Transverse colon (tissue), 4 donors: ENCODE results near the gene POMC. TPM values are rescaled to one million over a fixed set of nuclear protein-coding genes. Genes with fewer than 3 reads are reported as not detected.

Source experiments
- DNase-seq: peaks from one replicate; pipeline ENCODE4 v3.0.0-alpha.2; 2019
- H3K27ac ChIP-seq, 4 donors: fragments of 200-600 bp; sonication (generic); 2 replicates each; pipeline ENCODE4 v1.5.1; 2016 to 2018; ENCODE audit warnings: inconsistent platforms in 4 of 4
- H3K27me3 ChIP-seq: fragments of 200-600 bp; sonication (generic); 2 replicates; pipeline ENCODE4 v1.5.1; 2017; ENCODE audit warnings: inconsistent platforms
- H3K36me3 ChIP-seq, 4 donors: fragments of 200-600 bp; sonication (generic); 2 replicates each; pipeline ENCODE4 v1.5.1; 2017 to 2019; ENCODE audit warnings: inconsistent platforms in 4 of 4
- H3K4me1 ChIP-seq, 4 donors: fragments of 200-600 bp; sonication (generic); 2 replicates each; pipeline ENCODE4 v1.5.1; 2017 to 2020; ENCODE audit warnings: inconsistent platforms in 4 of 4
- H3K4me3 ChIP-seq, 4 donors: fragments of 200-600 bp; sonication (generic); 1 replicate in 1 of 4; 2 replicates in 3 of 4; pipeline versions ENCODE4 v1.5.1 to v1.6.1; 2017 to 2019; ENCODE audit warnings: inconsistent platforms in 4 of 4
- H3K9me3 ChIP-seq, 2 donors: fragments of 200-600 bp; sonication (generic); 2 replicates each; pipeline ENCODE4 v1.5.1; 2017 to 2019; ENCODE audit warnings: inconsistent platforms in 2 of 2
- EP300 ChIP-seq: sonication (generic); formaldehyde crosslinking; IDR thresholded peaks from one replicate; pipeline ENCODE4 v1.6.1; 2017; ENCODE audit warnings: antibody characterized with exemption, low read depth
- POLR2A ChIP-seq: fragments of 450-650 bp; IDR thresholded peaks from one replicate; pipeline ENCODE4 v1.6.1; 2016; ENCODE audit warnings: antibody characterized with exemption, mild to moderate bottlenecking, moderate library complexity
- POLR2AphosphoS5 ChIP-seq, 3 donors: sonication (generic); formaldehyde crosslinking; IDR thresholded peaks; one replicate each; pipeline ENCODE4 v1.6.1; 2016; ENCODE audit warnings: antibody characterized with exemption in 3 of 3
- WGBS, 2 donors: methylation state at CpG; one replicate each; pipeline ENCODE4 v1.1.5; 2018; ENCODE audit warnings: low coverage in 1 of 2; 5-methylcytosine and 5-hydroxymethylcytosine counted together
- in situ Hi-C, 4 donors: fragments of 200-750 bp; cut with MboI; loops; one replicate each; pipeline versions ENCODE4 v1.15.0 to v1.15.1; 2017; ENCODE audit warnings: low sequenced_read_pairs in 3 of 4, low pct_ligation_motif_present in 1 of 4, low pct_unique_long_range_greater_than_20kb in 1 of 4
- intact Hi-C: fragments of 100-400 bp; cut with DNase I; formaldehyde crosslinking; loops from one replicate; pipeline ENCODE4 v1.15.1; 2023; ENCODE audit warnings: low total_unique reads
- total RNA-seq, 4 donors: library from RNA; depleted of rRNA; stranded (reverse); fragments of >200 nt; gene quantifications; one replicate each; pipeline ENCODE4 v1.1.0, GENCODE V29; 2016
- TF ChIP-seq, protein P1 (sequence below), 5 experiments: fragments of 200-600 bp in 3 of 5; fragments of 450-650 bp in 2 of 5; sonication (generic) in 3 of 5; IDR thresholded peaks; 1 replicate in 2 of 5; 2 replicates in 3 of 5; pipeline ENCODE4 v1.5.1; 2016 to 2017; ENCODE audit warnings: antibody characterized with exemption in 5 of 5, inconsistent platforms in 3 of 5, mild to moderate bottlenecking in 2 of 5, moderate library complexity in 1 of 5

Gene POMC
- total RNA-seq, 4 donors from 2014 or later, result 7.9 to 9.0 TPM; not detected in 2

DNA sequence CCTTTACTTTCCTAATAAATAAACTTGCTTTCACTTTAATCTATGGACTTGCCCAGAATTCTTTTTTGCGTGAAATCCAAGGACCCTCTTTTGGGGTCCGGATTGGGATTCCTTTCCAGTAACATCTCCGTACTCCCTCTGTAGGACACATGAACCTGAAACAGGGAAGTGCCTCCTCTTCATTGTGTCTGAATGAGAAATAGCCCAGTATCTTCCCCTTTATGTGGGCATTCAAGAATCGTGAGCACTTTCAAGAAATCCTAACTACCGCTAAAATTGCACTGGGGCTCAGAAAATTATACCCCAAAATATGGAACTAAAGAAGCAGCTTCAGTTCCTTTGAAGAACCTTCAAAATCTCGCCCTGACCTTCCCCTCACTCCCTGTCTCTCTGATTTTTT is 7.8 kb upstream of the POMC start:
- H3K9me3 ChIP-seq, result no peaks in the 10 kb centered on the region
- no peak overlapping the region for H3K4me3 ChIP-seq
- H3K27ac ChIP-seq, result no peak overlapping the region
- intact Hi-C loops, result no loop called here
- DNase-seq, result no peak
- peaks cover 30% of the 10 kb centered on the region for H3K27me3 ChIP-seq
- in situ Hi-C loops, result no loop called here
- no peaks in the 10 kb centered on the region for H3K36me3 ChIP-seq
- TF ChIP-seq, protein P1, sequence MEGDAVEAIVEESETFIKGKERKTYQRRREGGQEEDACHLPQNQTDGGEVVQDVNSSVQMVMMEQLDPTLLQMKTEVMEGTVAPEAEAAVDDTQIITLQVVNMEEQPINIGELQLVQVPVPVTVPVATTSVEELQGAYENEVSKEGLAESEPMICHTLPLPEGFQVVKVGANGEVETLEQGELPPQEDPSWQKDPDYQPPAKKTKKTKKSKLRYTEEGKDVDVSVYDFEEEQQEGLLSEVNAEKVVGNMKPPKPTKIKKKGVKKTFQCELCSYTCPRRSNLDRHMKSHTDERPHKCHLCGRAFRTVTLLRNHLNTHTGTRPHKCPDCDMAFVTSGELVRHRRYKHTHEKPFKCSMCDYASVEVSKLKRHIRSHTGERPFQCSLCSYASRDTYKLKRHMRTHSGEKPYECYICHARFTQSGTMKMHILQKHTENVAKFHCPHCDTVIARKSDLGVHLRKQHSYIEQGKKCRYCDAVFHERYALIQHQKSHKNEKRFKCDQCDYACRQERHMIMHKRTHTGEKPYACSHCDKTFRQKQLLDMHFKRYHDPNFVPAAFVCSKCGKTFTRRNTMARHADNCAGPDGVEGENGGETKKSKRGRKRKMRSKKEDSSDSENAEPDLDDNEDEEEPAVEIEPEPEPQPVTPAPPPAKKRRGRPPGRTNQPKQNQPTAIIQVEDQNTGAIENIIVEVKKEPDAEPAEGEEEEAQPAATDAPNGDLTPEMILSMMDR (IDR thresholded peaks at IDR 0.05), result no peak
- TF ChIP-seq POLR2AphosphoS5 (IDR thresholded peaks at IDR 0.05), result no peak
- TF ChIP-seq POLR2A, result no peak
- no peak for TF ChIP-seq EP300
- no peaks in the 10 kb centered on the region for H3K4me1 ChIP-seq
- 78 to 82% methylated on average over 6 of the region's 6 CpGs for WGBS, 2 donors

DNA sequence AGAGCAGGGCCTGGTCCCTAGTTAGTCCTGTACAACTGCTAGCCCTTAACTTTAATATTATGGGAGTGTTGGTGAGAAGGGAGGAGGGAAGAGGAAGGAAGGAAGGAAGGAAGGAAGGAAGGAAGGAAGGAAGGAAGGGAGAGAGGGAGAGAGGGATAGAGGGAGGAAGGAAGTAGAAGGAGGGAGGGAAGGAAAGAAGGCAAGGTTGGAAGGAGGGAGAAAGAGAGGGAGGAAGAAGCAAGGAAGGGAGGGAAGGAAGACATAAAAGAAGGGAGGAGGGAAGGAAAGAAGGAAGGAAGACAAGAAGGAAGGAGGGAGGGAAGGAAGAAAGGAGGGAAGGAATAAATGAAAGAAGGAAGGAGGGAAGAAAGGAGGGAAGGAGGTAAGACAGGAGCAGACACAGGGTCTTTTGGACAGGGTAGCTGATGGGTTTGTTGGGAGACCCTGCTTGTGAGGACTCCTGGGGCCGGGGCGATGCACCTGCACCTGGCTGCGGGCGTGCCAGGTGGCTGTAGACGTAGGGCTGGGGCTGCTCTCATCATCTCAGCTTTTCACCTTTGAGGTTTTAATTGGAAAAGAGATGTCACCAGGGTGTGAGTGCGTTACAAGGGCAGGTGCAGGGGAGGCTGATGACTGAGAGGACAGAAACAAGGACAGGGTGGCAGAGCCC is 5.9 kb upstream of the POMC start:
- no peak for DNase-seq
- TF ChIP-seq, protein P1 (IDR thresholded peaks at IDR 0.05), result no peak
- no peak for TF ChIP-seq POLR2A
- intact Hi-C loops (no loop called here), in situ Hi-C loops (no loop called here)
- H3K27me3 ChIP-seq, result peaks cover 48% of the 10 kb centered on the region
- no peak overlapping the region for H3K27ac ChIP-seq
- 60% methylated on average over 6 of the region's 6 CpGs; no CpG with 5 or more reads in 1 of the 2 donors for WGBS, 2 donors
- H3K9me3 ChIP-seq, result no peaks in the 10 kb centered on the region
- no peaks in the 10 kb centered on the region for H3K36me3 ChIP-seq
- no peak overlapping the region for H3K4me3 ChIP-seq
- no peaks in the 10 kb centered on the region for H3K4me1 ChIP-seq

DNA sequence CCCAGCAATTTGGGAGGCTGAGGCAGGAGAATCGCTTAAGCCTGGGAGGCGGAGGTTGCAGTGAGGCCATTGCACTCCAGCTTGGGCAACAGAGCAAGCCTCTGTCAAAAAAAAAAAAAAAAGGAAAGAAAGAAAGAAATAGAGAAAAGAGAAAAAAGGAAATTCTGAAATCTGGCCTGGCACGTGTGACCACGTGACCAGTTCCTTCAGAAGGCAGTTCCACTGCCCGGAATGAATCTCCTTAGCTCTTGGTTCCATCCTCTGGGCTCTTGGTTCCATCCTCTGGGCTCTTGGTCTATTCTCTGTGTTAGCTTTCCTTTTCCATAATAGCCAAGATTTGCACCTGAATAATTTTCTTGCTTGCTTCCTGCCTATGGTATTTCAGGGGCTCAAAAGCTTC is 5.3 kb upstream of the POMC start:
- in situ Hi-C loops, result no loop called here
- no peak overlapping the region for H3K4me3 ChIP-seq
- H3K36me3 ChIP-seq, result no peaks in the 10 kb centered on the region
- no peaks in the 10 kb centered on the region for H3K9me3 ChIP-seq
- H3K27ac ChIP-seq, result no peak overlapping the region
- H3K4me1 ChIP-seq, result peaks cover 0 to 2% (median under 1%) of the 10 kb centered on the region in 4 donors
- intact Hi-C loops, result no loop called here
- TF ChIP-seq POLR2A, result no peak
- TF ChIP-seq, protein P1 (IDR thresholded peaks at IDR 0.05), result no peak
- TF ChIP-seq POLR2AphosphoS5 (IDR thresholded peaks at IDR 0.05), result no peak
- no peak for TF ChIP-seq EP300
- WGBS, 2 donors, result 81 to 88% methylated on average over 5 of the region's 5 CpGs
- peaks cover 48% of the 10 kb centered on the region for H3K27me3 ChIP-seq
- DNase-seq, result no peak

DNA sequence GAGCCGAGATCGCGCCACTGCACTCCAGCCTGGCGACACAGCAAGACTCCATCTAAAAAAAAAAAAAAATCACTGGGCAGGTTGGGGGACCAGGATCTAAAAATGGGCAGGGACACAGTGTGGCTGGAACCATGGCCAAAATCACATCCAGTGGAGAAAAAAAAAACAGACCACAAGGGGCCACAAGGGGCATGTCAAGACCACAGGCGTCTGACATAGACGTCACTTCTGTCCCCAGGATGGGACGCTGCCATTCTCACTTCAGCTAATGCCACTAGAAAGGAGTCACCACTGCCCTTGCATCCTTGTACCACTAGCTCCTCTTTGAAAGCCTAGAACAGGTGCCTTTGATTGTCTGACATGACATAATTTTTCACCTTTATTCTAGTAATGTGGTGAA is 2.5 kb upstream of the POMC start:
- H3K4me1 ChIP-seq, result peaks cover 0 to 13% (median 12%) of the 10 kb centered on the region in 4 donors

More for the DNA sequence above, 2.5 kb upstream of the POMC start:
- Histone ChIP-seq H3K27ac (no peak overlapping the region), H3K36me3 (no peaks in the 10 kb centered on the region), H3K9me3 (no peaks in the 10 kb centered on the region), H3K27me3 (peaks cover 72% of the 10 kb centered on the region), H3K4me3 (no peak overlapping the region)
- intact Hi-C loops (no loop called here), in situ Hi-C loops (no loop called here)
- 60 to 91% methylated on average over 1 to 7 of the region's 7 CpGs for WGBS, 2 donors
- TF ChIP-seq, protein P1 (IDR thresholded peaks at IDR 0.05), result no peak
- TF ChIP-seq POLR2AphosphoS5 (IDR thresholded peaks at IDR 0.05) (no peak), POLR2A (no peak), EP300 (no peak)
- DNase-seq, result no peak
